Measurements from ENCODE around the gene DPY19L2.

DPY19L2 gene

DNA sequence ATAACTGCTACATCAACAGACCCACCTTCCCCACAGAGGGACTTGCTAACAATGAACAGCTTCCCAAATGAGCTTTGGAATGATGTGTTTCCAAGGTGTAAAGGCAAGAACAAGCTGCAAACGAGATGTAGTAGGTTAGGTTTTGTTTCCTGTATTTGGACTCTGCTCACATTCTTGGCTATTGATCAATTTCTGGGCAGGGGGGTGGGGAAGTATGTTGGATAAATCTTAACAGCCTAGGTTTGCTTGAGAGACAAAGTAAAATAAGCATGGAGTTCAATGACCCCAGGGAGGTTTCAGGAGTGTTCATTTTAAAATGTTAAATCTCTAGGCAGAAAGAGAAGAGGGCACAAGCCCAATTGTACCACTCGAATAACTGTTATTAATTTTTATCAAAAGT is 146.6 kb downstream of the DPY19L2 start:
- DNase-seq, result no peak
